DOHH2 (cell line): ENCODE data around the gene FBXO24.

Source experiments
- H3F3A ChIP-seq: fragments of 200-600 bp; sonication (generic), shearing (Covaris generic); 2 replicates; pipeline ENCODE4 v1.6.0; 2016; ENCODE audit warnings: antibody characterized with exemption, mild to moderate bottlenecking; ENCODE audit not compliant: control insufficient read depth, insufficient read depth
- H3K27ac ChIP-seq: fragments of 200-600 bp; sonication (generic); 2 replicates; pipeline ENCODE4 v1.5.1; 2014; ENCODE audit warnings: low read depth, mild to moderate bottlenecking, low read length, moderate library complexity
- H3K27me3 ChIP-seq: fragments of 200-600 bp; sonication (generic); 2 replicates; pipeline ENCODE4 v1.6.1; 2014; ENCODE audit warnings: mild to moderate bottlenecking, low read length, mixed read lengths; ENCODE audit not compliant: control insufficient read depth
- H3K36me3 ChIP-seq: fragments of 200-600 bp; sonication (generic); 2 replicates; pipeline ENCODE4 v1.6.1; 2014; ENCODE audit warnings: mild to moderate bottlenecking, low read length, moderate library complexity, mixed read lengths; ENCODE audit not compliant: control insufficient read depth
- H3K4me1 ChIP-seq: fragments of 200-600 bp; sonication (generic); 2 replicates; pipeline ENCODE4 v1.6.1; 2014; ENCODE audit warnings: mild to moderate bottlenecking, low read length, mixed read lengths; ENCODE audit not compliant: control insufficient read depth
- H3K4me2 ChIP-seq: fragments of 200-600 bp; sonication (generic); 2 replicates; pipeline ENCODE4 v1.6.0; 2014; ENCODE audit warnings: mild to moderate bottlenecking, low read length, moderate library complexity
- H3K4me3 ChIP-seq: fragments of 200-600 bp; sonication (generic); 2 replicates; pipeline ENCODE4 v1.5.1; 2014; ENCODE audit warnings: mild to moderate bottlenecking, low read length, mixed read lengths
- H3K79me2 ChIP-seq: fragments of 200-600 bp; sonication (generic); 2 replicates; pipeline ENCODE4 v1.6.1; 2014; ENCODE audit warnings: mild to moderate bottlenecking, low read length, mixed read lengths; ENCODE audit not compliant: control insufficient read depth
- H3K9me2 ChIP-seq: fragments of 200-600 bp; sonication (generic); replicated peaks from 2 replicates; pipeline ENCODE4 v1.6.1; 2014; ENCODE audit warnings: mild to moderate bottlenecking, low read length, mixed read lengths; ENCODE audit not compliant: control insufficient read depth
- H3K9me3 ChIP-seq: fragments of 200-600 bp; sonication (generic); 2 replicates; pipeline ENCODE4 v1.6.1; 2014; ENCODE audit warnings: antibody characterized with exemption, low read length, mixed read lengths; ENCODE audit not compliant: control insufficient read depth, insufficient read depth
- H4K20me1 ChIP-seq: fragments of 200-600 bp; sonication (generic); 2 replicates; pipeline ENCODE4 v1.6.0; 2014; ENCODE audit warnings: low read depth, mild to moderate bottlenecking, antibody characterized with exemption, low read length, moderate library complexity; ENCODE audit not compliant: control insufficient read depth, insufficient read depth
- EZH2phosphoT487 ChIP-seq: fragments of 200-600 bp; sonication (generic); IDR thresholded peaks from 2 replicates; pipeline ENCODE4 v1.6.1; 2017; ENCODE audit warnings: borderline replicate concordance, mild to moderate bottlenecking, antibody characterized with exemption, low read length, moderate library complexity, mixed read lengths
- TF ChIP-seq, protein P1 (sequence below): fragments of 200-600 bp; sonication (generic); IDR thresholded peaks from one replicate; pipeline ENCODE4 v1.5.1; 2014; ENCODE audit warnings: antibody characterized with exemption, mild to moderate bottlenecking, low read depth, low read length; ENCODE audit not compliant: poor library complexity, severe bottlenecking

Gene FBXO24

DNA sequence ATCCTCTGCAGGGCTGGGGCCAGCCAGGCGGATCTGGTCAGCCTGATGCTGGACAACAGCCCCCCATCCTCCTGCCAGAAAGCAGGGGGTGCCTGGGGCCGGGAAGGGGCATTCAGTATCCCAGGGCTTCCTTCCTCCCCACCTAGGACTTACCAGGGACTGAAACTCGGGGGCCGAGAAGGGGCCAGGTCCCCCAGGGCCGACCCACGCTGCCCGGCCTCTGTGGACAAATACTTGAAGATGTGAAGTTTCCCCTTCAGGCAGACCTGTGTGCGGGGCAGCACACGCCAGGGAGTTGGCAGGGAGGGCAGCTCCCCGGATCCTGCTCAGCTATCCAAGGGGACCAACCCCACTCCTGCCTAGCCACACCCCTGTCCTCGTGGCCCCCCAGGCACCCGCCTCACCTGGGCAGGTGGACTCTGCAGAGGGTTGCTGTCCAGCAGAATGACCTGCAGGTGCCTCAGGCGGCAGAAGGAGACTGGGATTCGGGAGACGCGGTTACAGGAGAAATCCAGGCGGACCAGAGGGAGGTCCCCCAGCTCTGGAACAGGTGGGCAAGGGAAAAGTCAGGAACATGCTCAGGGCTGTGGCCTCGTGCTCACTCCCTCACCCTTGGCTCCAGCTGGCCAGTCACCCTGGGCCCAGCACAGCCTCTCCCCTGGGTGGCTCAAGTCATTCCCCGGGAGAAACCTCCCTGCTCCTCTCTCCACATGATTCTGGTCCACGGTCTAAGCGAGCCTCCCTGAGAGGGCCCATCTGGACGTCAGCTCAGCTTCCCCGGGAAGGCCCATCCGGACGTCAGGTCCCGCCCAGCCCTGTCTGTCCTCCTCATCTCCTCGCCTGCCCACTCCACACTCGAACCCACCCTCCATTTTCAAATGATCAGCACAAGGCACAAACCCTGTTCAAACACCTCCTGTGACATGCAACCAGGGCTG is 7.6 kb upstream of the FBXO24 start:
- TF ChIP-seq, protein P1, sequence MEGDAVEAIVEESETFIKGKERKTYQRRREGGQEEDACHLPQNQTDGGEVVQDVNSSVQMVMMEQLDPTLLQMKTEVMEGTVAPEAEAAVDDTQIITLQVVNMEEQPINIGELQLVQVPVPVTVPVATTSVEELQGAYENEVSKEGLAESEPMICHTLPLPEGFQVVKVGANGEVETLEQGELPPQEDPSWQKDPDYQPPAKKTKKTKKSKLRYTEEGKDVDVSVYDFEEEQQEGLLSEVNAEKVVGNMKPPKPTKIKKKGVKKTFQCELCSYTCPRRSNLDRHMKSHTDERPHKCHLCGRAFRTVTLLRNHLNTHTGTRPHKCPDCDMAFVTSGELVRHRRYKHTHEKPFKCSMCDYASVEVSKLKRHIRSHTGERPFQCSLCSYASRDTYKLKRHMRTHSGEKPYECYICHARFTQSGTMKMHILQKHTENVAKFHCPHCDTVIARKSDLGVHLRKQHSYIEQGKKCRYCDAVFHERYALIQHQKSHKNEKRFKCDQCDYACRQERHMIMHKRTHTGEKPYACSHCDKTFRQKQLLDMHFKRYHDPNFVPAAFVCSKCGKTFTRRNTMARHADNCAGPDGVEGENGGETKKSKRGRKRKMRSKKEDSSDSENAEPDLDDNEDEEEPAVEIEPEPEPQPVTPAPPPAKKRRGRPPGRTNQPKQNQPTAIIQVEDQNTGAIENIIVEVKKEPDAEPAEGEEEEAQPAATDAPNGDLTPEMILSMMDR: no peak
- no peak for TF ChIP-seq EZH2phosphoT487
- no peak overlapping the region for H3K4me2 ChIP-seq
- H3K4me3 ChIP-seq: no peak overlapping the region
- H3K4me1 ChIP-seq: peaks cover 11% of the 10 kb centered on the region
- H3K9me3 ChIP-seq: no peaks in the 10 kb centered on the region
- H3K27me3 ChIP-seq: no peaks in the 10 kb centered on the region
- peaks cover 88% of the 10 kb centered on the region for H3K36me3 ChIP-seq
- peaks cover 5% of the 10 kb centered on the region; the same call in 1 of the 2 replicates for H4K20me1 ChIP-seq
- no peaks in the 10 kb centered on the region for H3K9me2 ChIP-seq
- H3K79me2 ChIP-seq: peaks cover 17% of the 10 kb centered on the region
- H3F3A ChIP-seq: peaks cover 4% of the 10 kb centered on the region
- H3K27ac ChIP-seq: no peak overlapping the region

- Histone ChIP-seq H4K20me1 (peaks cover 5% of the 10 kb centered on the region; the same call in 1 of the 2 replicates), H3K4me1 (peaks cover 29% of the 10 kb centered on the region), H3K27ac (no peak overlapping the region), H3K79me2 (peaks cover 31% of the 10 kb centered on the region), H3K4me2 (no peak overlapping the region), H3K27me3 (no peaks in the 10 kb centered on the region), H3K9me2 (no peaks in the 10 kb centered on the region), H3K36me3 (peaks cover 77% of the 10 kb centered on the region), H3F3A (peaks cover 18% of the 10 kb centered on the region), H3K4me3 (no peak overlapping the region), H3K9me3 (no peaks in the 10 kb centered on the region)
- no peak for TF ChIP-seq EZH2phosphoT487
- TF ChIP-seq, protein P1: no peak
Measured at GRCh38 chr7:100580466-100581283, 5.5 kb upstream of the FBXO24 start.

DNA sequence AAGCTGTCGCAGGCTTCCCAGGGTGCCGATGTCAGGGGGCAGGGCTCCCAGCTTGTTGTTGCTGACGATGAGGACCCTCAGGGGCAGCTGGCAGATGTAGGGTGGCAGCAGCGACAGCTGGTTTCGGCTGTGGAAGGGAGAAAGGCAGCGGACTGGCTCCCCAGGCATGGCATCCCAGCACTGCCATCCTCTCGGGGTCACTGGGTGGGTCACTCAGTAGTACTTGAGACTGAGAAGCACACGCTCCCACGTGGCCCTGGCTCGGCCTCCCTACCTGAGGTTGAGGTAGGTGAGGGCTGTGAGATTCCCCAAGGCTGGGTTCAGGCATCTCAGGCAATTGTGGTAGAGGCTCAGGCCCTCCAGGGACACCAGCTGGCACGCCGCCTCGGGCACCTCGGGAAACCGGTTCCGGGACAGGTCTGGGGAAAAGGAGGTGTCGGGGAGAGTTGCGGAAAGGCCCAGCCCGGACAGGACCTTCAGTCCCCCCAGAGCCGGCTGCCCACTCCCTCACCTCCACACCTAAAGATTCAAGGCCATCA is 4.0 kb upstream of the FBXO24 start:
- Histone ChIP-seq H4K20me1 (peaks cover 5% of the 10 kb centered on the region; the same call in 1 of the 2 replicates), H3K27me3 (no peaks in the 10 kb centered on the region), H3K9me2 (no peaks in the 10 kb centered on the region), H3K4me2 (no peak overlapping the region), H3F3A (peaks cover 18% of the 10 kb centered on the region), H3K79me2 (peaks cover 33% of the 10 kb centered on the region), H3K4me1 (peaks cover 34% of the 10 kb centered on the region), H3K9me3 (no peaks in the 10 kb centered on the region), H3K4me3 (no peak overlapping the region), H3K36me3 (peaks cover 65% of the 10 kb centered on the region), H3K27ac (no peak overlapping the region)
- no peak for TF ChIP-seq EZH2phosphoT487
- TF ChIP-seq, protein P1: no peak
